OCI-LY7 (cell line): ENCODE measurements around the gene ADGRF4. TPM values are rescaled to one million over a fixed set of nuclear protein-coding genes. Genes with fewer than 3 reads are reported as not detected.

Source experiments
- BruUV-seq: library from RNA; stranded (reverse); fragments of 400-500 nt; replicated peaks from 2 replicates; lab custom pipeline; 2021; lab: Mats Ljungman, UMichigan
- CTCF ChIA-PET: fragments of 300-600 bp; sonication (Branson Sonifier 250); formaldehyde crosslinking; loops from one replicate; lab custom pipeline; 2022; ENCODE audit warnings: antibody characterized with exemption; ENCODE audit not compliant: unreplicated experiment; lab: Charles Lee
- POLR2A ChIA-PET: fragments of 300-600 bp; sonication (Branson Sonifier 250); formaldehyde crosslinking; loops from one replicate; lab custom pipeline; 2022; ENCODE audit warnings: antibody characterized with exemption; lab: Charles Lee
- DNase-seq: peaks from one replicate; pipeline ENCODE4 v3.0.0-alpha.2; 2015; ENCODE audit warnings: low spot score
- H2AFZ ChIP-seq: fragments of 200-600 bp; sonication (generic), shearing (Covaris generic); 2 replicates; pipeline ENCODE4 v1.6.1; 2014; ENCODE audit warnings: mild to moderate bottlenecking, antibody characterized with exemption, low read length, moderate library complexity
- H3K27ac ChIP-seq: fragments of 200-600 bp; sonication (generic); 2 replicates; pipeline ENCODE4 v1.5.1; 2014; ENCODE audit warnings: mixed run types, low read depth, mild to moderate bottlenecking, moderate library complexity, low read length, inconsistent platforms; ENCODE audit not compliant: poor library complexity, severe bottlenecking
- H3K36me3 ChIP-seq: fragments of 200-600 bp; sonication (generic); 2 replicates; pipeline ENCODE4 v1.6.1; 2014; ENCODE audit warnings: mild to moderate bottlenecking, antibody characterized with exemption, low read length, moderate library complexity, mixed read lengths; ENCODE audit not compliant: insufficient read depth
- H3K4me1 ChIP-seq: fragments of 200-600 bp; sonication (generic); 2 replicates; pipeline ENCODE4 v1.5.1; 2014; ENCODE audit warnings: mild to moderate bottlenecking, low read length; ENCODE audit not compliant: insufficient read depth, poor library complexity, severe bottlenecking
- H3K4me2 ChIP-seq: fragments of 200-600 bp; sonication (generic); 2 replicates; pipeline ENCODE4 v1.6.1; 2014; ENCODE audit warnings: mild to moderate bottlenecking, low read length
- H3K4me3 ChIP-seq: fragments of 200-600 bp; sonication (generic); 2 replicates; pipeline ENCODE4 v1.5.1; 2014; ENCODE audit warnings: mild to moderate bottlenecking, low read depth, low read length; ENCODE audit not compliant: poor library complexity, severe bottlenecking
- H3K79me2 ChIP-seq: fragments of 200-600 bp; sonication (generic); 2 replicates; pipeline ENCODE4 v1.6.1; 2016; ENCODE audit warnings: low read depth, mild to moderate bottlenecking, low read length, moderate library complexity, mixed read lengths; ENCODE audit not compliant: insufficient read depth
- H3K9me2 ChIP-seq: fragments of 200-600 bp; sonication (generic); 2 replicates; pipeline ENCODE4 v1.6.1; 2016; ENCODE audit warnings: mild to moderate bottlenecking, low read length, mixed read lengths; ENCODE audit not compliant: insufficient read depth
- H3K9me3 ChIP-seq: fragments of 200-600 bp; sonication (generic); 2 replicates; pipeline ENCODE4 v1.6.1; 2014; ENCODE audit warnings: mild to moderate bottlenecking, mixed run types, low read length, mixed read lengths
- H4K20me1 ChIP-seq: fragments of 200-600 bp; sonication (generic); 2 replicates; pipeline ENCODE4 v1.6.1; 2014; ENCODE audit warnings: mild to moderate bottlenecking, antibody characterized with exemption, low read length, moderate library complexity, mixed read lengths; ENCODE audit not compliant: insufficient read depth
- EZH2phosphoT487 ChIP-seq: fragments of 200-600 bp; sonication (generic); IDR thresholded peaks from 2 replicates; pipeline ENCODE4 v1.6.1; 2018; ENCODE audit warnings: low read depth, borderline replicate concordance, mild to moderate bottlenecking, mixed run types, antibody characterized with exemption, low read length, moderate library complexity, mixed read lengths
- intact Hi-C: fragments of 100-400 bp; cut with micrococcal nuclease; formaldehyde crosslinking; loops from one replicate; pipeline ENCODE4 v1.10.0; 2022; ENCODE audit not compliant: unreplicated experiment
- total RNA-seq, 2 experiments: library from RNA; depleted of rRNA in 1 of 2; stranded (reverse); fragments of >200 nt in 1 of 2; shearing (Covaris generic) in 1 of 2; gene quantifications; 2 replicates each; pipeline ENCODE4 v1.2.3, GENCODE V29; 2014 to 2022
- TF ChIP-seq, protein P1 (sequence below): fragments of 200-600 bp; sonication (generic); conservative IDR thresholded peaks from 2 replicates; pipeline ENCODE4 v1.5.1; 2014; ENCODE audit warnings: mild to moderate bottlenecking, antibody characterized with exemption, low read length, moderate library complexity, mixed read lengths

The ADGRF4 gene
- total RNA-seq, 2 experiments from 2014 or later, result not detected

- TF ChIP-seq, protein P1, sequence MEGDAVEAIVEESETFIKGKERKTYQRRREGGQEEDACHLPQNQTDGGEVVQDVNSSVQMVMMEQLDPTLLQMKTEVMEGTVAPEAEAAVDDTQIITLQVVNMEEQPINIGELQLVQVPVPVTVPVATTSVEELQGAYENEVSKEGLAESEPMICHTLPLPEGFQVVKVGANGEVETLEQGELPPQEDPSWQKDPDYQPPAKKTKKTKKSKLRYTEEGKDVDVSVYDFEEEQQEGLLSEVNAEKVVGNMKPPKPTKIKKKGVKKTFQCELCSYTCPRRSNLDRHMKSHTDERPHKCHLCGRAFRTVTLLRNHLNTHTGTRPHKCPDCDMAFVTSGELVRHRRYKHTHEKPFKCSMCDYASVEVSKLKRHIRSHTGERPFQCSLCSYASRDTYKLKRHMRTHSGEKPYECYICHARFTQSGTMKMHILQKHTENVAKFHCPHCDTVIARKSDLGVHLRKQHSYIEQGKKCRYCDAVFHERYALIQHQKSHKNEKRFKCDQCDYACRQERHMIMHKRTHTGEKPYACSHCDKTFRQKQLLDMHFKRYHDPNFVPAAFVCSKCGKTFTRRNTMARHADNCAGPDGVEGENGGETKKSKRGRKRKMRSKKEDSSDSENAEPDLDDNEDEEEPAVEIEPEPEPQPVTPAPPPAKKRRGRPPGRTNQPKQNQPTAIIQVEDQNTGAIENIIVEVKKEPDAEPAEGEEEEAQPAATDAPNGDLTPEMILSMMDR, result no peak
- no peak for TF ChIP-seq EZH2phosphoT487
- intact Hi-C loops, result no loop called here
- CTCF ChIA-PET, result interaction anchor here (0.6 kb wide), 1 partner anchor 50 kb away, joined by 3 read pairs; no protein-coding TSS in a partner anchor
- H3K36me3 ChIP-seq, result no peaks in the 10 kb centered on the region
- H3K27ac ChIP-seq, result no peak overlapping the region
- POLR2A ChIA-PET, result no interaction called here
- H3K9me2 ChIP-seq, result no peaks in the 10 kb centered on the region
- DNase-seq, result no peak
- no peaks in the 10 kb centered on the region for H4K20me1 ChIP-seq
- no peak overlapping the region for H3K4me3 ChIP-seq
- H3K79me2 ChIP-seq, result no peaks in the 10 kb centered on the region
- no TSS peak for BruUV-seq
- no peak overlapping the region for H2AFZ ChIP-seq
- H3K4me1 ChIP-seq, result no peaks in the 10 kb centered on the region
- H3K9me3 ChIP-seq, result no peaks in the 10 kb centered on the region
- H3K4me2 ChIP-seq, result no peak overlapping the region
Observed at GRCh38 chr6:47700596-47700995, 2.2 kb downstream of the ADGRF4 start.

- no peak for TF ChIP-seq EZH2phosphoT487
- TF ChIP-seq, protein P1, result no peak
- H2AFZ ChIP-seq, result no peak overlapping the region
- no peaks in the 10 kb centered on the region for H3K36me3 ChIP-seq
- no peak overlapping the region for H3K27ac ChIP-seq
- no peak overlapping the region for H3K4me3 ChIP-seq
- H3K9me3 ChIP-seq, result no peaks in the 10 kb centered on the region
- POLR2A ChIA-PET, result no interaction called here
- DNase-seq, result no peak
- no peak overlapping the region for H3K4me2 ChIP-seq
- H3K79me2 ChIP-seq, result no peaks in the 10 kb centered on the region
- no peaks in the 10 kb centered on the region for H3K9me2 ChIP-seq
- intact Hi-C loops, result no loop called here
- CTCF ChIA-PET, result no interaction called here
- H4K20me1 ChIP-seq, result no peaks in the 10 kb centered on the region
- no TSS peak for BruUV-seq
- no peaks in the 10 kb centered on the region for H3K4me1 ChIP-seq
Observed at GRCh38 chr6:47701363-47701762, 3.0 kb downstream of the ADGRF4 start.

GRCh38 chr6:47709160-47709559 lies 10.8 kb downstream of the ADGRF4 start:
- BruUV-seq, result no TSS peak
- POLR2A ChIA-PET, result no interaction called here
- intact Hi-C loops, result no loop called here
- DNase-seq, result no peak
- no peak overlapping the region for H3K4me2 ChIP-seq
- H2AFZ ChIP-seq, result no peak overlapping the region
- no peaks in the 10 kb centered on the region for H3K4me1 ChIP-seq
- no peaks in the 10 kb centered on the region for H3K9me3 ChIP-seq
- no peak overlapping the region for H3K27ac ChIP-seq
- H3K79me2 ChIP-seq, result no peaks in the 10 kb centered on the region
- H3K9me2 ChIP-seq, result no peaks in the 10 kb centered on the region
- H4K20me1 ChIP-seq, result no peaks in the 10 kb centered on the region
- H3K36me3 ChIP-seq, result no peaks in the 10 kb centered on the region
- no peak for TF ChIP-seq EZH2phosphoT487
- TF ChIP-seq, protein P1, result no peak
- H3K4me3 ChIP-seq, result no peak overlapping the region
- CTCF ChIA-PET, result no interaction called here
